HFFc6 (cell line): ENCODE results near the gene KLHDC7A. TPM values are rescaled to one million over a fixed set of nuclear protein-coding genes. Genes with fewer than 3 reads are reported as not detected.

Source experiments
- DNase-seq: peaks from one replicate; pipeline ENCODE4 v3.0.0-alpha.2; 2018
- H3K27ac Mint-ChIP-seq: 2 replicates; pipeline ENCODE4 v1.8.0; 2020; ENCODE audit warnings: mild to moderate bottlenecking, mixed read lengths
- H3K27me3 Mint-ChIP-seq: 2 replicates; pipeline ENCODE4 v1.8.0; 2021; ENCODE audit warnings: mild to moderate bottlenecking, moderate library complexity, mixed read lengths; ENCODE audit not compliant: insufficient read depth
- H3K36me3 Mint-ChIP-seq: 2 replicates; pipeline ENCODE4 v1.8.0; 2021; ENCODE audit warnings: low read depth, mixed read lengths
- H3K4me1 Mint-ChIP-seq: 2 replicates; pipeline ENCODE4 v1.8.0; 2020; ENCODE audit warnings: low read depth, mixed read lengths
- H3K4me3 Mint-ChIP-seq: 2 replicates; pipeline ENCODE4 v1.8.0; 2020; ENCODE audit warnings: mild to moderate bottlenecking, moderate library complexity, mixed read lengths
- H3K9me3 Mint-ChIP-seq: 2 replicates; pipeline ENCODE4 v1.8.0; 2020; ENCODE audit warnings: mild to moderate bottlenecking, mixed read lengths
- total RNA-seq, 6 experiments: library from RNA; stranded (reverse); fragmentation: NEBNext Ultra II Directional; extraction: Animal tissue kit (Norgen Biotek cat#: 25700); gene quantifications; 2 replicates in 1 of 6; 3 replicates in 5 of 6; pipeline ENCODE4 v1.2.3, GENCODE V29; 2021
- TF ChIP-seq, protein P1 (sequence below): fragments of 200-600 bp; sonication (generic); IDR thresholded peaks from 2 replicates; pipeline ENCODE4 v1.5.0; 2021; ENCODE audit warnings: antibody characterized with exemption, mild to moderate bottlenecking

The KLHDC7A gene
- total RNA-seq, 6 experiments from 2014 or later, result not detected

DNA sequence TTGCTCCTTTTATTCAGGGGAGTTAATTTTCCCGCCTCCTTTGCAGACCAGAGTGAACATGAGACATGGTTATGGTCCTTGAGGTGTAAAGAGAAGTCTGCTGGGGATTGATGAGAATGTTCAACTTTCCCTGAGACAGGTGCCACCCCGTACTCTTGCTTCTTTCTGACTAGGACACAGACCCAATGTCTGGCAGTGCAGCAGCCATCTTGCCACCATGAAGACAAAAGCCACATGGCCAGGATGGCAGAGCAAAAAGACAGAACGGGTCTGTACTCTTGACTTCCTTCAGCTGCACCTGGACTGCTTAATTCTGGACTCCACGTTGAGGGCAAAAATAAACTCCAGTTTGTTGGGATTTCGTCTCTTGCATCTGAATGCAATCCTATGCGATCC, 54.1 kb downstream of the KLHDC7A start:
- no peak overlapping the region for H3K4me3 Mint-ChIP-seq
- DNase-seq, result no peak

More for the DNA sequence above, 54.1 kb downstream of the KLHDC7A start:
- Mint-ChIP-seq H3K27me3 (peaks cover 3% of the 10 kb centered on the region), H3K36me3 (no peaks in the 10 kb centered on the region), H3K27ac (no peak overlapping the region), H3K4me1 (no peaks in the 10 kb centered on the region), H3K9me3 (peaks cover 26% of the 10 kb centered on the region)
- TF ChIP-seq, protein P1, sequence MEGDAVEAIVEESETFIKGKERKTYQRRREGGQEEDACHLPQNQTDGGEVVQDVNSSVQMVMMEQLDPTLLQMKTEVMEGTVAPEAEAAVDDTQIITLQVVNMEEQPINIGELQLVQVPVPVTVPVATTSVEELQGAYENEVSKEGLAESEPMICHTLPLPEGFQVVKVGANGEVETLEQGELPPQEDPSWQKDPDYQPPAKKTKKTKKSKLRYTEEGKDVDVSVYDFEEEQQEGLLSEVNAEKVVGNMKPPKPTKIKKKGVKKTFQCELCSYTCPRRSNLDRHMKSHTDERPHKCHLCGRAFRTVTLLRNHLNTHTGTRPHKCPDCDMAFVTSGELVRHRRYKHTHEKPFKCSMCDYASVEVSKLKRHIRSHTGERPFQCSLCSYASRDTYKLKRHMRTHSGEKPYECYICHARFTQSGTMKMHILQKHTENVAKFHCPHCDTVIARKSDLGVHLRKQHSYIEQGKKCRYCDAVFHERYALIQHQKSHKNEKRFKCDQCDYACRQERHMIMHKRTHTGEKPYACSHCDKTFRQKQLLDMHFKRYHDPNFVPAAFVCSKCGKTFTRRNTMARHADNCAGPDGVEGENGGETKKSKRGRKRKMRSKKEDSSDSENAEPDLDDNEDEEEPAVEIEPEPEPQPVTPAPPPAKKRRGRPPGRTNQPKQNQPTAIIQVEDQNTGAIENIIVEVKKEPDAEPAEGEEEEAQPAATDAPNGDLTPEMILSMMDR, result no peak

Other genes with a start within 250 kb of the KLHDC7A start
- gene PAX7, start 149.9 kb downstream of the KLHDC7A start, total RNA-seq, result not detected